GM12878 (cell line): Measurements from ENCODE around the gene SFXN5. TPM values are rescaled to one million over a fixed set of nuclear protein-coding genes. Genes with fewer than 3 reads are reported as not detected.

ENCODE experiments used
- ATAC-seq: fragments of 200-7000 bp; cut with Tn5 transposase; 3 replicates; pipeline ENCODE4 v1.9.1; 2020; ENCODE audit warnings: mild to moderate bottlenecking, moderate library complexity
- BruUV-seq: library from RNA; stranded (reverse); fragments of 400-500 nt; replicated peaks from 2 replicates; lab custom pipeline; 2021; lab: Mats Ljungman, UMichigan
- CTCF ChIA-PET: fragments of 300-600 bp; sonication (Branson Sonifier 250); formaldehyde crosslinking; extraction: SDS; loops from one replicate; lab custom pipeline; 2021; ENCODE audit warnings: inconsistent platforms; lab: Yijun Ruan, JAX
- POLR2A ChIA-PET: fragments of 350-600 bp; formaldehyde crosslinking; extraction: SDS; loops from one replicate; lab custom pipeline; 2021; ENCODE audit warnings: inconsistent platforms; lab: Charles Lee
- RAD21 ChIA-PET: fragments of 300-600 bp; sonication (Branson Sonifier 250); formaldehyde crosslinking; loops from one replicate; lab custom pipeline; 2023; ENCODE audit warnings: antibody characterized with exemption; ENCODE audit not compliant: unreplicated experiment; lab: Charles Lee
- SMC1A ChIA-PET: fragments of 300-600 bp; sonication (Branson Sonifier 250); formaldehyde crosslinking; loops from one replicate; lab custom pipeline; 2023; ENCODE audit not compliant: unreplicated experiment, uncharacterized antibody; lab: Charles Lee
- DNase-seq: peaks from one replicate; pipeline ENCODE4 v3.0.0-alpha.2; 2011; ENCODE audit warnings: low read depth, low spot score
- FAIRE-seq: peaks from 3 replicates; lab custom pipeline; 2011; peaks lifted over from hg19 to GRCh38; lab: Jason Lieb, UNC
- H2AFZ ChIP-seq: 2 replicates; pipeline ENCODE4 v1.6.0; 2011; ENCODE audit warnings: low read depth, low read length, control low read depth; ENCODE audit not compliant: control insufficient read depth
- H3K27ac ChIP-seq: 2 replicates; pipeline ENCODE4 v1.5.1; 2011; ENCODE audit warnings: control low read depth; ENCODE audit not compliant: control insufficient read depth, insufficient read depth
- H3K27me3 ChIP-seq, 2 experiments: replicated peaks in 1 of 2; 2 replicates each; pipeline versions ENCODE4 v1.6.0 to v1.6.1; 2011; ENCODE audit warnings: low read length in 1 of 2; ENCODE audit not compliant: control insufficient read depth in 2 of 2, insufficient read depth in 2 of 2
- H3K36me3 ChIP-seq, 2 experiments: 2 replicates each; pipeline ENCODE4 v1.5.1; 2011; ENCODE audit warnings: low read length in 1 of 2; ENCODE audit not compliant: control insufficient read depth in 2 of 2, insufficient read depth in 2 of 2
- H3K4me1 ChIP-seq: 2 replicates; pipeline ENCODE4 v1.6.1; 2011; ENCODE audit warnings: mild to moderate bottlenecking, low read length, moderate library complexity, mixed read lengths; ENCODE audit not compliant: control insufficient read depth, insufficient read depth
- H3K4me2 ChIP-seq: 2 replicates; pipeline ENCODE4 v1.6.0; 2011; ENCODE audit warnings: control low read depth; ENCODE audit not compliant: control insufficient read depth, insufficient read depth
- H3K4me3 ChIP-seq: fragments of 200-600 bp; sonication (generic); 2 replicates; pipeline ENCODE4 v1.5.1; 2016
- H3K79me2 ChIP-seq: 2 replicates; pipeline ENCODE4 v1.6.0; 2011; ENCODE audit warnings: low read length; ENCODE audit not compliant: control insufficient read depth, insufficient read depth
- H3K9ac ChIP-seq: 2 replicates; pipeline ENCODE4 v1.8.0; 2011; ENCODE audit warnings: low read length, control low read depth, mixed read lengths; ENCODE audit not compliant: control insufficient read depth, insufficient read depth
- H3K9me3 ChIP-seq: replicated peaks from 3 replicates; pipeline ENCODE4 v1.5.1; 2011; ENCODE audit warnings: mild to moderate bottlenecking, low read length; ENCODE audit not compliant: control insufficient read depth, insufficient read depth
- H4K20me1 ChIP-seq: 2 replicates; pipeline ENCODE4 v1.6.0; 2011; ENCODE audit not compliant: control insufficient read depth, insufficient read depth
- EP300 ChIP-seq, 2 experiments: fragments of 150-350 bp in 1 of 2; IDR thresholded peaks; 2 replicates each; pipeline ENCODE4 v1.6.1; 2011 to 2012; ENCODE audit warnings: low read depth in 2 of 2, low read length in 2 of 2, borderline replicate concordance in 1 of 2, improper control_type of control experiment in 1 of 2, inconsistent platforms in 1 of 2; ENCODE audit not compliant: control insufficient read depth in 1 of 2
- ETV6 ChIP-seq, 2 experiments: fragments of 450-650 bp in 1 of 2; IDR thresholded peaks in 1 of 2; conservative IDR thresholded peaks in 1 of 2; 2 replicates each; pipeline ENCODE4 v1.6.1; 2014; ENCODE audit warnings: antibody characterized with exemption in 1 of 2, borderline replicate concordance in 1 of 2, low read depth in 1 of 2, mild to moderate bottlenecking in 1 of 2, moderate library complexity in 1 of 2
- IKZF2 ChIP-seq, 2 experiments: fragments of 450-650 bp; IDR thresholded peaks; 2 replicates each; pipeline ENCODE4 v1.6.1; 2017; ENCODE audit warnings: mild to moderate bottlenecking in 2 of 2, moderate library complexity in 2 of 2
- MTA3 ChIP-seq: IDR thresholded peaks from 2 replicates; pipeline ENCODE4 v1.6.1; 2012; ENCODE audit warnings: low read length, inconsistent platforms, borderline replicate concordance
- NBN ChIP-seq: fragments of 450-650 bp; IDR thresholded peaks from 2 replicates; pipeline ENCODE4 v1.6.1; 2016
- TARDBP ChIP-seq: IDR thresholded peaks from 2 replicates; pipeline ENCODE4 v1.6.1; 2016; ENCODE audit warnings: borderline replicate concordance
- TCF7 ChIP-seq: IDR thresholded peaks from 2 replicates; pipeline ENCODE4 v1.6.1; 2014; ENCODE audit warnings: antibody characterized with exemption, borderline replicate concordance
- WGBS: methylation state at CpG from one replicate; pipeline ENCODE4 v1.1.6; 2016; ENCODE audit warnings: low lambda C conversion rate; ENCODE audit not compliant: insufficient replicate concordance, insufficient coverage; ENCODE audit errors: missing lambda C conversion rate; 5-methylcytosine and 5-hydroxymethylcytosine counted together
- in situ Hi-C: fragments of 300-500 bp; cut with MboI; formaldehyde crosslinking; loops from 9 replicates; pipeline ENCODE4 v1.14.3; 2018; ENCODE audit warnings: mixed read lengths
- intact Hi-C: fragments of 100-400 bp; cut with micrococcal nuclease; formaldehyde crosslinking; loops from one replicate; pipeline ENCODE4 v1.14.2; 2022; ENCODE audit not compliant: unreplicated experiment
- polyA plus RNA-seq, 11 experiments: library from polyadenylated mRNA; depleted of rRNA in 4 of 11; unstranded in 6 of 11; stranded (reverse) in 5 of 11; fragments of >200 nt; fragmentation: Nextera tagmentation in 4 of 11; fragmentation: Illumina TruSeq in 1 of 11; extraction: Ambion mirVana in 4 of 11; extraction: Trizol in 1 of 11; gene quantifications; 1 replicate in 1 of 11; 2 replicates in 10 of 11; pipeline versions ENCODE4 v1.2.1 to v1.2.3, GENCODE V29; 2011 to 2016; ENCODE audit warnings: inconsistent platforms in 2 of 11, missing spikeins in 2 of 11, low read depth in 1 of 11
- total RNA-seq, 4 experiments: library from RNA; depleted of rRNA in 3 of 4; stranded (reverse); fragments of >200 nt in 3 of 4; fragmentation: Illumina TruSeq in 1 of 4; extraction: Trizol in 1 of 4; gene quantifications; 2 replicates each; pipeline versions ENCODE4 v1.2.1 to v1.2.3, GENCODE V29; 2013 to 2021
- TF ChIP-seq, protein P1 (sequence below): IDR thresholded peaks from 2 replicates; pipeline ENCODE4 v1.6.1; 2011; ENCODE audit warnings: low read depth, low read length, improper control_type of control experiment, borderline replicate concordance

The SFXN5 gene
- total and polyA plus RNA-seq, 10 of the 15 experiments (the other 5 are each of a cell fraction or from before 2014, with no cell fraction given): 3.3 to 15.9 (median 11.2) TPM

- TF ChIP-seq TCF7 (no peak), TARDBP (no peak), NBN (no peak)
- TF ChIP-seq, all 136 proteins: peak for 0
Observed at GRCh38 chr2:72961853-72962468, 109.6 kb downstream of the SFXN5 start (continued).

GRCh38 chr2:72961036-72961720, 110.3 kb downstream of the SFXN5 start:
- Histone ChIP-seq H3K79me2 (no peaks in the 10 kb centered on the region), H2AFZ (no peak overlapping the region), H3K27ac (no peak overlapping the region), H3K4me2 (no peak overlapping the region), H3K9me3 (no peaks in the 10 kb centered on the region), H3K4me3 (no peak overlapping the region), H3K9ac (no peak overlapping the region), H3K4me1 (no peaks in the 10 kb centered on the region), H3K27me3 (no peaks in the 10 kb centered on the region; a peak in 1 of 4 replicates), H4K20me1 (no peaks in the 10 kb centered on the region; the same call in 1 of the 2 replicates), H3K36me3 (no peaks in the 10 kb centered on the region)
- ChIA-PET SMC1A (no interaction called here), CTCF (no interaction called here), POLR2A (no interaction called here), RAD21 (interaction anchor here (0.7 kb wide), 1 partner anchor 101 kb away, joined by 3 read pairs; no protein-coding TSS in a partner anchor)
- ATAC-seq (no peak), FAIRE-seq (no peak), DNase-seq (no peak)
- BruUV-seq: no TSS peak
- in situ Hi-C loops: no loop called here
- 70% methylated on average over 27 of the region's 27 CpGs for WGBS
- intact Hi-C loops: no loop called here
- TF ChIP-seq MTA3 (no peak), IKZF2 (IDR thresholded peaks at IDR 0.05) (no peak), ETV6 (conservative IDR thresholded peaks at IDR 0.05 in 1 of 2, IDR thresholded peaks at IDR 0.05 in 1 of 2; ENCODE audit: borderline replicate concordance in 1 of 2, low read depth in 1 of 2) (no peak), EP300 (IDR thresholded peaks at IDR 0.05; ENCODE audit: borderline replicate concordance in 1 of 2, control insufficient read depth in 1 of 2, low read depth in 2 of 2, low read length in 2 of 2) (no peak)
- TF ChIP-seq, protein P1, sequence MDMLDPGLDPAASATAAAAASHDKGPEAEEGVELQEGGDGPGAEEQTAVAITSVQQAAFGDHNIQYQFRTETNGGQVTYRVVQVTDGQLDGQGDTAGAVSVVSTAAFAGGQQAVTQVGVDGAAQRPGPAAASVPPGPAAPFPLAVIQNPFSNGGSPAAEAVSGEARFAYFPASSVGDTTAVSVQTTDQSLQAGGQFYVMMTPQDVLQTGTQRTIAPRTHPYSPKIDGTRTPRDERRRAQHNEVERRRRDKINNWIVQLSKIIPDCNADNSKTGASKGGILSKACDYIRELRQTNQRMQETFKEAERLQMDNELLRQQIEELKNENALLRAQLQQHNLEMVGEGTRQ: no peak
